Thoracic aorta (tissue), 2 donors: ENCODE results near the gene MYLK3. TPM values are rescaled to one million over a fixed set of nuclear protein-coding genes. Genes with fewer than 3 reads are reported as not detected.

Experiments used
- ATAC-seq: fragments of 150-250 bp; one replicate; pipeline ENCODE4 v1.8.0; 2017; ENCODE audit warnings: low read depth; ENCODE audit not compliant: insufficient number of reproducible peaks, low FRiP score
- DNase-seq: peaks from one replicate; pipeline ENCODE4 v3.0.0-alpha.2; 2020; ENCODE audit warnings: low spot score
- H3K27ac ChIP-seq, 2 donors: fragments of 200-600 bp; sonication (generic); 1 replicate in 1 of 2; 2 replicates in 1 of 2; pipeline ENCODE4 v1.5.1; 2016; ENCODE audit warnings: mild to moderate bottlenecking in 2 of 2, moderate library complexity in 2 of 2
- H3K27me3 ChIP-seq: fragments of 200-600 bp; sonication (generic); replicated peaks from 2 replicates; pipeline ENCODE4 v1.6.0; 2016; ENCODE audit warnings: mild to moderate bottlenecking; ENCODE audit not compliant: insufficient read depth
- H3K36me3 ChIP-seq: fragments of 200-600 bp; sonication (generic); one replicate; pipeline ENCODE4 v1.5.1; 2016
- H3K4me1 ChIP-seq, 2 donors: fragments of 200-600 bp; sonication (generic); 1 replicate in 1 of 2; 2 replicates in 1 of 2; pipeline versions ENCODE4 v1.5.1 to v1.6.0; 2016; ENCODE audit warnings: low read depth in 2 of 2, mild to moderate bottlenecking in 1 of 2; ENCODE audit not compliant: control insufficient read depth in 1 of 2
- H3K4me3 ChIP-seq: fragments of 200-600 bp; sonication (generic); 2 replicates; pipeline ENCODE4 v1.5.1; 2016; ENCODE audit warnings: mild to moderate bottlenecking
- H3K9me3 ChIP-seq: fragments of 200-600 bp; sonication (generic); 2 replicates; pipeline ENCODE4 v1.5.1; 2016
- CTCF ChIP-seq: fragments of 200-600 bp; sonication (generic); IDR thresholded peaks from one replicate; pipeline ENCODE4 v1.5.1; 2019; ENCODE audit warnings: antibody characterized with exemption
- total RNA-seq, 2 donors: library from RNA; depleted of rRNA; stranded (reverse); fragments of >200 nt; gene quantifications; one replicate each; pipeline versions ENCODE4 v1.1.0 to v1.2.3, GENCODE V29; 2016

MYLK3 gene
- total RNA-seq, 2 donors from 2014 or later, result 0.14 to 3.0 TPM

- Histone ChIP-seq H3K27me3 (no peaks in the 10 kb centered on the region), H3K4me3 (no peak overlapping the region), H3K27ac (no peak overlapping the region), H3K4me1 (no peaks in the 10 kb centered on the region), H3K9me3 (no peaks in the 10 kb centered on the region), H3K36me3 (no peaks in the 10 kb centered on the region)
- ATAC-seq (no peak), DNase-seq (no peak)
- no peak for TF ChIP-seq CTCF
Observed at GRCh38 chr16:46731691-46732555, 16.2 kb downstream of the MYLK3 start.

- no peak overlapping the region for H3K27ac ChIP-seq
- H3K4me3 ChIP-seq, result no peak overlapping the region
- ATAC-seq (no peak), DNase-seq (no peak)
- H3K27me3 ChIP-seq, result no peaks in the 10 kb centered on the region
- H3K9me3 ChIP-seq, result no peaks in the 10 kb centered on the region
- H3K4me1 ChIP-seq, result no peaks in the 10 kb centered on the region
- no peak for TF ChIP-seq CTCF
- H3K36me3 ChIP-seq, result no peaks in the 10 kb centered on the region
Observed at GRCh38 chr16:46730801-46731690, 17.1 kb downstream of the MYLK3 start.

GRCh38 chr16:46730126-46730525 is 18.0 kb downstream of the MYLK3 start:
- no peak overlapping the region for H3K27ac ChIP-seq
- no peak overlapping the region for H3K4me3 ChIP-seq
- DNase-seq (no peak), ATAC-seq (no peak)
- H3K4me1 ChIP-seq, result no peaks in the 10 kb centered on the region
- peaks cover 5% of the 10 kb centered on the region for H3K9me3 ChIP-seq
- no peaks in the 10 kb centered on the region for H3K36me3 ChIP-seq
- no peak for TF ChIP-seq CTCF
- no peaks in the 10 kb centered on the region for H3K27me3 ChIP-seq

GRCh38 chr16:46729326-46729995 is 18.7 kb downstream of the MYLK3 start:
- H3K27ac ChIP-seq, result no peak overlapping the region
- no peak for TF ChIP-seq CTCF
- no peaks in the 10 kb centered on the region for H3K4me1 ChIP-seq
- H3K36me3 ChIP-seq, result no peaks in the 10 kb centered on the region
- H3K4me3 ChIP-seq, result no peak overlapping the region
- no peak for DNase-seq
- ATAC-seq, result no peak
- H3K27me3 ChIP-seq, result no peaks in the 10 kb centered on the region
- H3K9me3 ChIP-seq, result peaks cover 6% of the 10 kb centered on the region

GRCh38 chr16:46728806-46729205 is 19.3 kb downstream of the MYLK3 start:
- Histone ChIP-seq H3K9me3 (peaks cover 6% of the 10 kb centered on the region), H3K4me3 (no peak overlapping the region), H3K4me1 (no peaks in the 10 kb centered on the region), H3K27me3 (no peaks in the 10 kb centered on the region), H3K27ac (no peak overlapping the region), H3K36me3 (no peaks in the 10 kb centered on the region)
- DNase-seq, result no peak
- no peak for TF ChIP-seq CTCF
- ATAC-seq, result no peak
